Left renal pelvis (tissue), 4 donors: ENCODE data around the gene PPCDC. TPM values are rescaled to one million over a fixed set of nuclear protein-coding genes. Genes with fewer than 3 reads are reported as not detected.

ENCODE experiments used
- DNase-seq, 4 donors: peaks; one replicate each; pipeline ENCODE4 v3.0.0-alpha.2; 2013; ENCODE audit warnings: low read depth in 4 of 4, low spot score in 3 of 4
- polyA plus RNA-seq, 4 donors: library from polyadenylated mRNA; unstranded; fragments of 120-200 nt; gene quantifications; one replicate each; pipeline ENCODE4 v1.2.1, GENCODE V29; 2013; ENCODE audit not compliant: insufficient read length in 4 of 4

PPCDC gene
- polyA plus RNA-seq, 4 donors = 9.0 to 14.1 (median 9.9) TPM

GRCh38 chr15:75008629-75009326, 14.6 kb upstream of the PPCDC start:
- no peak for DNase-seq

- DNase-seq = no peak
These were observed 7.0 kb upstream of the PPCDC start for GRCh38 chr15:75016431-75016830.

DNA sequence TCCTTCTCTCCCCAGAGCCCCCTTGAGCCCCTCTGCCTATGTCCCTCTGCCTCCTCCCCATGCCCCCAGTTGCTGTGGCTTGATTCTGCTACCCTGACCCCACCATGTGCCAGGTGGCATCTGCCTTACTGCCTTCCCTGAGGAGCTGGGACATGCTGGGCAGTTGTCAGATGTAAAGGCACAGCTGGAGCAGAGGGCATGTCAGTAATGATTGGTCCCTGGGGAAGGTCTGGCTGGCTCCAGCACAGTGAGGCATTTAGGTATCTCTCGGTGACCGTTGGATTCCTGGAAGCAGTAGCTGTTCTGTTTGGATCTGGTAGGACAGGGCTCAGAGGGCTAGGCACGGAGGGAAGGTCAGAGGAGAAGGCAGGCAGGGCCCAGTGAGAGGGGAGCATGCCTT, 3.5 kb upstream of the PPCDC start:
- no peak for DNase-seq

DNA sequence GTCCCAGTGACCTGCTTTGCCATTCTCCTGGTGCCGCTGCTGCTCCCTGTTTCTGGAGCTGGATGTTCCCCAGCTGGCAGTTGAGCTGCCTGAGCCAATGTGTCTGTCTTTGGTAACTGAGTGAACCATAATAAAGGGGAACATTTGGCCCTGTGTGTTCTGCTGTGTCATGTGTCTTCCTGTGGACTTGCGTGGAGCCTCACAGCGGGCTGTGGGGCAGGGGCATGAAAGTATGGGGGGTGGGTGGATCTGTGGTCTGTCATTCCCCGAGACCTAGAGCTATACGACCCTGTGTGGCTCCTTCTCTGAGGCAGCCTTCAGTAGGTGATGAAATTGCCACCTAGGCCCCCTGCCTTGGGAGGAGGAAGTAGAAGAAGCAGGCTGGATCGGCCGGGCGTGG, 2.0 kb upstream of the PPCDC start:
- no peak for DNase-seq

GRCh38 chr15:75022783-75023180, 608 bp upstream of the PPCDC start:
- DNase-seq = no peak

DNA sequence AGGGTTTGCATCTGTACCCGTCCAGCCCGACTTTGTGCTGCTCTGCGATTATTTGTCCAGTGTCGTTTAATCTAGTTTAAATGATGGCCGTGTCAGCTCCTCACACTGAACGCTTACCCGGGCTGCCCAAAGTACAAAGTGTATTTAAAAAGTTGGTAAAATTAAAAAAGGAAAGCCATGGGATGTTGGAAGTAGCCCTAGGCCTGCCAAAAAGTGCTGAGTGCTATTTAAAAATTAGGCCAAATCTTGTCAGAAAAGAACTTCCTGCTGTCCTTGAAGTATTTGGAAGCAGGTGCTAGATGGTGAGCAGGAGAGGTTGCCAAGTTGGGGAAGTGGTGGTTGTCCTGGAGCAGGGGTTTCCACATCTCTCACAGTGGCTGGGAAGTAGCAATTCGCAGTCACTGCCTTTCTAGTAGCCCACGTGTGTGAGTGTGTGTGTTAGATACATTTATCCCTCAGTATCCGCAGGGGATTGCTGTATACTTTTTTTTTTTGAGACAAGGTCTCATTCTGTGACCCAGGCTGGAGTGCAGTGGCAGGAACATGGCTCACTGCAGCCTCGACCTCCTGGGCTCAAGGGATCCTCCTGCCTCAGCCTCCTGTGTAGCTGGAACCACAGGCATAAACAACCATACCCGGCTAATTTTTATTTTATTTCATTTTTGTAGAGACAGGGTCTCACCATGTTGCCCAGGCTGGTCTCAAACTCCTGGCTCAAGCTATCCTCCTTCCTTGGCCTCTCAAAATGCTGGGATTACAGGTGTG, 664 bp downstream of the PPCDC start:
- DNase-seq = no peak

DNA sequence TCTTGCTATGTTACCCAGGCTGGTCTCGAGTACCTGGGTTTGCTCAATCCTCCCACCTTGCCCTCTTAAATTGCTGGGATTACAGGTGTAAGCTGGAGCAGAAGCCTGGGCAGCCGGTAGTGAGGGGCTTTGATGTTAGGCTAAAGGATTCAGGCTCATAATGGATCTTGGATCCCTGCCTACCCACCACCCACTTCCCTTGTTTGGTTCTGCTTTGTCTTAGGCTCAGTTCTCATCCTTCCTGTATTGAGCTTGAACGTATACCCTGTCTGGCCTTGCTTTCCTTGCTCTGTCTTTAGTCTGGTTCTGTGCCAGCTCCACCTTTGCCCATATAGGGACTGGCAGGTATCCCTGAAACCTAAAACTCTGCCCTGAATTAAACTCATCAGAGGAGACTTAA, 1.7 kb downstream of the PPCDC start:
- no peak for DNase-seq

- no peak for DNase-seq
These were observed 2.3 kb downstream of the PPCDC start for GRCh38 chr15:75025548-75026260.

DNA sequence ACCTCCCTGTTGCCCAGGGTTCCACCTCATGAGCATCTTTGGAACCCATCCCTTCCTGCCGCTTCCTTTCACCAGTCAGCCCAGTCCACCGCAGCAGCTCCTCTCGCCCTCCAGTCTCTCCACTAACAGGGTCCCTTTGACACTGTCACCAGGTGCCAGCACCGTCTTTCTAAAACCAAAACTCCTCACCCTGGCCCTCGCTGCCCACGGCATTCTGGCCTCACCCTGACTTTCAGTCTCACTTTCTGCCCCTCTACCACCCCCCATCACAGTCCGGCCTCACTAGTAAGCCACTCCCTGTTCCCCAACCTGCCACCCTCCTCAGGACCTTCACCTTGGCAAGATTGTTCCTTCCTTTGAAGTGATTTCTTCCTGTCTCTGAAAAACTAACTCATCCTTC, 4.2 kb downstream of the PPCDC start:
- no peak for DNase-seq

DNA sequence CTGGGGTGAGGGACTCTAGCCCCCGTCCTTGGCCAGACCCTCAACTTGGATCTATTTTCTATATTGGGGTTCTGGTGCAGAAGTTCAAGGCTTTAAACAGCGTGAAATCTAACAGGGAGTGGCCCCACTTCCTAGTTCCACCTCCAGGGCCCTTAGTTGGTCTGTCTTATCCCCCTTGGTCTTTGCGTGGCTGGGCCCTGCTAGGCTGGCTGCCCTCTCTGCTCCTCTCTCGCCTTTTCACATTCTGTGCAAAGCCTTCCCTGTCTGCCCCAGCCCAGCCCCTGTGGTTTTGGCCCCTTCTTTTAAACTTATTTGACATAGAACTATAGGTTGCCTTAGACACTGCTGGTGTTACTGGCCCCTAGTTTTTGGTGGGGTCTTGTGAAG, 5.6 kb downstream of the PPCDC start:
- DNase-seq = no peak

GRCh38 chr15:75029378-75030022, 6.1 kb downstream of the PPCDC start:
- DNase-seq = peak in 2 of 4 donors; percentile 69

GRCh38 chr15:75030023-75030413, 6.6 kb downstream of the PPCDC start:
- DNase-seq = no peak

GRCh38 chr15:75030424-75030823, 7.0 kb downstream of the PPCDC start:
- no peak for DNase-seq

DNA sequence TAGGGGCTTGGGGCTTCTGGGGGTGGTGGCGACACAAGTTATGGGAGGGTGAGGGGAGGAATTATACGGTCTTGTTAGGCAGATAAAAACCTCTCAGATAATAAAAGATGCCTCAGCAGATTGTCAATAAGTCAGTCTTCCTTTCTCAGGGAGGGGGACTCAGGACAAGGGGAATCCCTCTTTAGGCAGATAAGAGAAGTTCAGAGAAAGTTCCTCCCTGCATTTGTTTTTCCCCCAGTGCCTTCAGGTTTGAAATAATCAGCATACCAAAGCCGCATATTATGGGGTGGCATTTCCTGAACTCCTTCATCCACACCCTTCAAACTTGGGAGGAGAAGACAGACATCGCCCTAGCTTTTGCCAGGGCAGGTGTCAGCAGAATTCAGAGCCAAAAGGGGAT, 8.5 kb downstream of the PPCDC start:
- no peak for DNase-seq

- DNase-seq = no peak
These were observed 9.0 kb downstream of the PPCDC start for GRCh38 chr15:75032395-75032794.

- no peak for DNase-seq
These were observed 10.4 kb downstream of the PPCDC start for GRCh38 chr15:75033809-75034208.

- no peak for DNase-seq
These were observed 11.2 kb downstream of the PPCDC start for GRCh38 chr15:75034615-75035014.

DNA sequence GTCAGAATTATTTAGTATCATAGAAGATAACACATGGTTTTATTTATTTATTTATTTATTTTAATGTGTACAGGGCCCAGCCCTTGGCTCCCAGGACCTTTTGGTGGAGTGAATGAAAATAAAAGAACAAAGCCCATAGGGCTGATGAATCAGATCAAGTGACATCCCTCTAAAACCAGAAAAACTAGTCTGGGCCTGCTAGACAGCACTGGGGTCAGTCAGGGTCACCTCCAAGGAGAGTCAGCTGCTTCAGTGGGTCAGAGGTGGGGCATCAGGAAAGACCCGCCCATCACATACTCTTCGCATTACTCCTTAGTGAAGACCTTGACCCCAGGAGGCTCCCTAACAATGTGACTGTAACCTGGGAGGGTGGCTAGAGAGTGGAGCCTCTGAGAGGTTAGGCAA, 12.8 kb downstream of the PPCDC start:
- no peak for DNase-seq

GRCh38 chr15:75037685-75038084, 14.3 kb downstream of the PPCDC start:
- no peak for DNase-seq

- DNase-seq = no peak
These were observed 14.8 kb downstream of the PPCDC start for GRCh38 chr15:75038231-75038630.
